Mesendoderm (in vitro differentiated cells): ENCODE data around the gene PROM1.

Experiments
- DNase-seq: peaks from one replicate; pipeline ENCODE4 v3.0.0; 2013
- H2AK5ac ChIP-seq: 2 replicates; pipeline ENCODE4 v1.6.1; 2013; ENCODE audit warnings: low read length, inconsistent platforms
- H2BK120ac ChIP-seq: 2 replicates; pipeline ENCODE4 v1.6.1; 2013; ENCODE audit warnings: low read depth, mild to moderate bottlenecking, low read length, moderate library complexity, mixed read lengths
- H2BK15ac ChIP-seq: replicated peaks from 2 replicates; pipeline ENCODE4 v1.6.1; 2013; ENCODE audit warnings: low read depth, mild to moderate bottlenecking, moderate library complexity
- H2BK5ac ChIP-seq: 2 replicates; pipeline ENCODE4 v1.6.1; 2013; ENCODE audit warnings: low read length, inconsistent platforms
- H3K18ac ChIP-seq: 2 replicates; pipeline ENCODE4 v1.6.1; 2013; ENCODE audit warnings: mild to moderate bottlenecking, low read length, mixed read lengths
- H3K23ac ChIP-seq: one replicate; pipeline ENCODE4 v1.6.1; 2013; ENCODE audit warnings: low read length
- H3K27ac ChIP-seq: 2 replicates; pipeline ENCODE4 v1.5.1; 2013; ENCODE audit warnings: low read depth, mild to moderate bottlenecking, inconsistent platforms, low read length, moderate library complexity
- H3K27me3 ChIP-seq: 2 replicates; pipeline ENCODE4 v1.6.1; 2013; ENCODE audit warnings: low read length, control low read depth, mild to moderate bottlenecking, inconsistent platforms; ENCODE audit not compliant: insufficient read depth, poor library complexity
- H3K36me3 ChIP-seq: 2 replicates; pipeline ENCODE4 v1.6.1; 2013; ENCODE audit warnings: low read length, inconsistent platforms; ENCODE audit not compliant: control insufficient read depth, insufficient read depth
- H3K4ac ChIP-seq: one replicate; pipeline ENCODE4 v1.6.1; 2013; ENCODE audit warnings: low read depth, mild to moderate bottlenecking, low read length, moderate library complexity
- H3K4me1 ChIP-seq: 2 replicates; pipeline ENCODE4 v1.6.1; 2013; ENCODE audit warnings: low read depth, low read length, inconsistent platforms; ENCODE audit not compliant: control insufficient read depth
- H3K4me2 ChIP-seq: 2 replicates; pipeline ENCODE4 v1.6.1; 2013; ENCODE audit warnings: low read length
- H3K4me3 ChIP-seq: 2 replicates; pipeline ENCODE4 v1.5.1; 2013; ENCODE audit warnings: mild to moderate bottlenecking, low read length
- H3K56ac ChIP-seq: one replicate; pipeline ENCODE4 v1.6.1; 2013; ENCODE audit warnings: low read length
- H3K79me1 ChIP-seq: 2 replicates; pipeline ENCODE4 v1.6.1; 2013; ENCODE audit warnings: low read length, inconsistent platforms
- H3K79me2 ChIP-seq: 2 replicates; pipeline ENCODE4 v1.6.1; 2013; ENCODE audit warnings: mild to moderate bottlenecking, low read length; ENCODE audit not compliant: control insufficient read depth, insufficient read depth
- H3K9ac ChIP-seq: 2 replicates; pipeline ENCODE4 v1.6.1; 2013; ENCODE audit warnings: low read length, inconsistent platforms
- H4K5ac ChIP-seq: one replicate; pipeline ENCODE4 v1.6.1; 2013; ENCODE audit warnings: low read length
- H4K8ac ChIP-seq: one replicate; pipeline ENCODE4 v1.6.1; 2013; ENCODE audit warnings: low read depth, mild to moderate bottlenecking, control low read depth, low read length, moderate library complexity
- WGBS: extraction: QIAGEN DNeasy Blood & Tissue Kit; methylation state at CpG from one replicate; pipeline ENCODE4 v1.1.7; 2013; ENCODE audit warnings: low lambda C conversion rate, missing lambda C conversion rate; ENCODE audit not compliant: insufficient coverage; ENCODE audit errors: extremely low coverage; 5-methylcytosine and 5-hydroxymethylcytosine counted together

The PROM1 gene

GRCh38 chr4:15976456-15977447, 107.1 kb downstream of the PROM1 start:
- Histone ChIP-seq H3K9ac (no peak overlapping the region), H3K4me2 (no peak overlapping the region), H2BK5ac (no peak overlapping the region), H3K79me1 (no peaks in the 10 kb centered on the region), H3K27ac (no peak overlapping the region), H3K4me1 (no peaks in the 10 kb centered on the region), H2BK120ac (no peak overlapping the region), H3K56ac (no peak overlapping the region), H3K4me3 (no peak overlapping the region), H2AK5ac (no peak overlapping the region), H2BK15ac (no peak overlapping the region), H3K4ac (no peak overlapping the region), H3K27me3 (no peaks in the 10 kb centered on the region), H3K79me2 (no peaks in the 10 kb centered on the region), H3K23ac (no peak overlapping the region), H4K8ac (no peak overlapping the region), H3K36me3 (peaks cover 2% of the 10 kb centered on the region), H4K5ac (no peak overlapping the region), H3K18ac (no peak overlapping the region)
- no CpG with 5 or more reads among the region's 7 CpGs for WGBS
- peak; percentile 65 for DNase-seq

DNA sequence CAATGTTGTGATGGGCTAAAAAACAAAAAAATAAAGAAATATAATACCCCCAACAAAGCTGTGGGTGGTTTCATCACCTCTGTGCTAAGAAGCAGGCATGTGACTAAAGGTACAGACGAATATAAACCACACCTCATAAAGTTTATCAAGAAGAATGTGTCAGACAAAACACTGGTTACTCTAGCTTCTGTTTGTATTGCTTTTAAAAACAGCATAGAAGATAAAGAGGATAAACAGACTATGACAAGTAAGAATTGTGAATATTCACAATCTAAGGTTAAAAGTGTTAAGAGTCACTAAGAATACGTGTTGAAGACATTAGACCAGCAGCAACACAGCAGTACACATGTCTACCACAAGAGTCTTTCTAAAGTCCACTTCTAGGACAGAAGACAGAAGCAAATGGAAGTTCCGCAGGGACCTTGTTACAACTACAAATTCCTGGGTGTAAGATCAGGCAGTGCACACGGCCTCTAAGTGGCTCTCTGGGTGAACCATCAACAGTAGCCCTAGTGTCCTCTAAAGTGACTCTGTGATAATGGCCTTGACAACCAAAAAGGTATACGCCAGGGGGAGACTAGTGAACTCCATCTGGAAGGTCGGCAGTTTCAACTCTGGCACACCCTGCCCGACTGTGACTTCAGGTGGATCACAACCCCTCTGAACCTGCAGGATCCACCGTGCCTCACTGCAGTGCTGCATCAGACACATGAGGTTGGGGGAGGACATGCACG, 112.6 kb downstream of the PROM1 start:
- Histone ChIP-seq H2BK120ac (no peak overlapping the region), H3K4me3 (no peak overlapping the region), H3K36me3 (no peaks in the 10 kb centered on the region), H3K4me1 (no peaks in the 10 kb centered on the region), H4K5ac (no peak overlapping the region), H3K56ac (no peak overlapping the region), H3K23ac (no peak overlapping the region), H3K27ac (no peak overlapping the region), H3K4me2 (no peak overlapping the region), H3K27me3 (no peaks in the 10 kb centered on the region), H2AK5ac (no peak overlapping the region), H3K79me2 (no peaks in the 10 kb centered on the region), H3K79me1 (no peaks in the 10 kb centered on the region), H4K8ac (no peak overlapping the region), H3K9ac (no peak overlapping the region), H3K18ac (no peak overlapping the region), H2BK5ac (no peak overlapping the region), H3K4ac (no peak overlapping the region), H2BK15ac (no peak overlapping the region)
- no CpG with 5 or more reads among the region's 9 CpGs for WGBS
- DNase-seq, result no peak

GRCh38 chr4:15968551-15969300, 115.1 kb downstream of the PROM1 start:
- Histone ChIP-seq H2BK5ac (no peak overlapping the region), H3K27ac (no peak overlapping the region), H3K4me2 (no peak overlapping the region), H4K8ac (no peak overlapping the region), H2BK15ac (no peak overlapping the region), H3K56ac (no peak overlapping the region), H2BK120ac (no peak overlapping the region), H3K4me1 (no peaks in the 10 kb centered on the region), H3K4me3 (no peak overlapping the region), H3K79me2 (no peaks in the 10 kb centered on the region), H3K9ac (no peak overlapping the region), H3K79me1 (no peaks in the 10 kb centered on the region), H3K27me3 (no peaks in the 10 kb centered on the region), H3K18ac (no peak overlapping the region), H2AK5ac (no peak overlapping the region), H3K23ac (no peak overlapping the region), H3K36me3 (no peaks in the 10 kb centered on the region), H4K5ac (no peak overlapping the region), H3K4ac (no peak overlapping the region)
- DNase-seq, result no peak
- no CpG with 5 or more reads among the region's 11 CpGs for WGBS

GRCh38 chr4:15965325-15965724, 118.5 kb downstream of the PROM1 start:
- Histone ChIP-seq H2BK15ac (no peak overlapping the region), H2AK5ac (no peak overlapping the region), H3K56ac (no peak overlapping the region), H3K79me2 (no peaks in the 10 kb centered on the region), H2BK5ac (no peak overlapping the region), H3K36me3 (no peaks in the 10 kb centered on the region), H3K4me2 (no peak overlapping the region), H4K8ac (no peak overlapping the region), H3K18ac (no peak overlapping the region), H3K79me1 (no peaks in the 10 kb centered on the region), H3K4me1 (no peaks in the 10 kb centered on the region), H3K27me3 (no peaks in the 10 kb centered on the region), H3K9ac (no peak overlapping the region), H2BK120ac (no peak overlapping the region), H3K27ac (no peak overlapping the region), H3K23ac (no peak overlapping the region), H3K4me3 (no peak overlapping the region), H4K5ac (no peak overlapping the region), H3K4ac (no peak overlapping the region)
- WGBS, result no CpG with 5 or more reads among the region's 5 CpGs
- no peak for DNase-seq

GRCh38 chr4:15964159-15964558, 119.7 kb downstream of the PROM1 start:
- no peak overlapping the region for H2AK5ac ChIP-seq
- no peak overlapping the region for H2BK15ac ChIP-seq
- no peak overlapping the region for H4K8ac ChIP-seq
- H3K27me3 ChIP-seq, result no peaks in the 10 kb centered on the region
- H4K5ac ChIP-seq, result no peak overlapping the region
- H3K27ac ChIP-seq, result no peak overlapping the region
- H3K36me3 ChIP-seq, result no peaks in the 10 kb centered on the region
- no peak overlapping the region for H3K4me2 ChIP-seq
- no CpG with 5 or more reads among the region's 5 CpGs for WGBS
- H3K9ac ChIP-seq, result no peak overlapping the region
- H3K23ac ChIP-seq, result no peak overlapping the region
- no peaks in the 10 kb centered on the region for H3K79me1 ChIP-seq
- H3K18ac ChIP-seq, result no peak overlapping the region
- no peak overlapping the region for H3K4ac ChIP-seq
- no peak overlapping the region for H3K4me3 ChIP-seq
- no peak overlapping the region for H3K56ac ChIP-seq
- no peaks in the 10 kb centered on the region for H3K4me1 ChIP-seq
- no peaks in the 10 kb centered on the region for H3K79me2 ChIP-seq
- H2BK5ac ChIP-seq, result no peak overlapping the region
- no peak overlapping the region for H2BK120ac ChIP-seq
- DNase-seq, result peak; percentile 67
